GM18526 (cell line): Measurements from ENCODE around the gene SLCO3A1.

Experiments used
- POLR2A ChIP-seq: IDR thresholded peaks from 3 replicates; pipeline ENCODE4 v1.6.1; 2011; ENCODE audit not compliant: insufficient read length; ENCODE audit errors: extremely low read depth

The SLCO3A1 gene

DNA sequence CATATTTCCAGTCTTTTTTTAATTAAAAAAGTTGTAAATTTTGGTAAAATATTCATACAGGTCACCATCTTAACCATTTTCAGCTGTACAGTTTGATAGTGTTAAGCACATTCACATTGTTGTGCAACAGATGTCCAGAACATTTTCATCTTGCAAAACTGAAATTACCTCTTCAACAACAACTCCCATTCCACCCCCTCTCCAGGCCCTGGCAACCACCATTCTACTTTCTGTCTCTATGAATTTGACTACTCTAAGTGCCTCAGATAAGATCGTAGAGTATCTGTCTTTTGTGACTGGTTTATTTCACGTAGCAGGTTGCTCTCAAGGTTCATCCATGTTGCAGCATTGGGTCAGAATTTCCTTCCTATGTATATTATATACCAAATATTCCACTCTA is 76.0 kb downstream of the SLCO3A1 start:
- no peak for TF ChIP-seq POLR2A

DNA sequence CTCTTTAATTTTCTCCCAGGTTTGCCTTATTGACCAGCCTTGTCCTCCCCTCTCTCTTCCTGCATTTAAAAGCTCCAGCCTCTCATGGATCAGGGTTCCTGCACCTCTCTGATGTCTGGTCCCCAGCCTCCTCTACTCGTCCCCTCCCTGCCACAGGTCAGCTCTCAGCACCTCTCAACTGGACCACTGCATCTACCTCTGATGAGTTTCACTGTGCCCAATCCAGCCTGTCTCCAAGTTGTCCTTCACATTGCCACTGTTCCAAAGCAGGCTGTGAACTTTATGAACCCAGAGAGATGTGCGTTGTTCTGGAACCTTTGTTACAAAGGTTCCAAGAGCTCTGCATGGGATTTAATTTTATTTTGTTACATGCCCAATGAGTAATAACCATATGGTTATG is 76.6 kb downstream of the SLCO3A1 start:
- TF ChIP-seq POLR2A, result no peak

DNA sequence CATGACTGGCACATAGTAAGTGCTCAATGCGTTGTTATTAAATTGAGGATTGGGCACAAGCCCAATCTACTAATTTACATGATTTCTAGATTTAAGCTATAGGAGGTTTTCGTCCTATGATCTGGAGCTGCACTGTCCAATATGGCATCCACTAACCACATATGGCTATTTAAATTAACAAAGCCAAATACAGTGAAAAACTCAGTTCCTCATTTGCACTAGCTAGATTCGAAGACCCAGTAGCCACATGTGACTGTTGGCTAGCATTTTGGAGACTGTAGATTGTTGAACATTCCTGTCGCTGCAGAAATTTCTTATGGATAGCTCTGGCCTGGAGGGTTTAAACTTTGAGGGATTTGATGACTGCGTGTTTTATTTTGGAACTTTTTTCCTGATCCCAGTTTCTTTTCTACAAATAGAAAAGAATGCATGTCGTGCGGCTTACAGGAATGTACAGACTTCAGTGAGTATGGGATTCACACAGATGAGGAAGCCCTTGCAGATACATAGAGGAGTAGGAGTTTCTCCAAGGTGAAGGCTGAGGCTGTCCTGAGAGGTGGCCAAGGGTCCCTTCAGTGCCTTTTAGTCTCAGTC is 82.8 kb downstream of the SLCO3A1 start:
- no peak for TF ChIP-seq POLR2A

DNA sequence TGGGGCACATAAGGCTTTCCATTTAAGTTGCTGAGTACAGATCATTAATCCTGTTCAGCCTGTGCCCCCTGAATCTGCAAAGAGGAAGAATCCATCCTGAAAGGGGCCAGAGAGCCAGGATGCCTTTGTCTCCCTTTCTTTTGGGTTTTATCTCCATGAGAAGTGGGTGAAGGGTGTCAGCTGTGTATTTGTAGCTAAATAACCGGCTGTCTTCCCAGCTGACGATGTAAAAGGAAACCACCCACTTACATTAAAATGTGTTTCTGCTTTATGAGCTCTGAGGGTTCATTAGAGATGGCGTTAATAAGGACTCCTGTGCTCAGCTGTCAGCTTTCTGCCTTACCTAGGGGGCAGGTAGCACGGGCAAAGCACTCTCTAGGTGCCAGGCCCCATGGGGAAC is 83.4 kb downstream of the SLCO3A1 start:
- TF ChIP-seq POLR2A, result no peak

DNA sequence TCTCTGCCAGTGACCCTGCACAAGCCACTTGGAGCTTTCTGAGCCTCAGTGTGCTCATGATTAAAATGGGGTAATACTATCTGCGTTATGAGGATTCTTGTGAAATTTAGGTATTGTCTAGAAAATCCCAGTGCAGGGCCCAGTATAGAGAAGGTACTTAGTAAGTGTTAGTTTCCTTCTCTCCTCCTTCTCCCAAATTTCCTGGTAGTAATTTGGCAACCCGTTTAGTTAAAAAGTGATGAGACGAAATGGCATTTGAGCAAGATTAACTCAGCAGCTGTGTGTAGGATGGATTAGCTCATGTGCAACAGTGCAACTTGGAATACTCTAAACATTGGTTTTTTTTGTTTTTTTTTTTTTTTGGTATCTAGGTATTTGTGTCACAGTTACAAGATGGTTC is 84.6 kb downstream of the SLCO3A1 start:
- no peak for TF ChIP-seq POLR2A

DNA sequence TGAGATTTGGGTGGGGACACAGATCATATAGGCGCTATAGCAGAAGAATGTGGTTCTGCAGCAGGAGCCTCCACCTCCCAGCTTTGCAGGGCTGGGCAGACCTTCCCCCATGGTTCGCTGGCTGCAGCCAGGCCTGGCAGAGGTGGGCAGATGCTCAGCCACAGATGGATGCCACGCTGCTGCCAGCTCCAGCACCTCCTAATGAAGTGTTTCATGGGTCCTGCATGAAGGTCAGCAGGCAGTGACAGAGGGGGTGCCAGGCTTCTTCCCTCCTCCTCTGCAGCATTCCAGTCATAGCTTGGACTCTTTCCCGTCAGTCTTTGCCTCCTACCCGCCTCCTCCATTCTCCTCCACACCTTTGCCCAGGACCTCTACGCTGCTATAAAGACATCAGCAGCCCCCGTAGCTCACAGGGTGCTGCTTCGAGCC is 85.9 kb downstream of the SLCO3A1 start:
- TF ChIP-seq POLR2A, result no peak

DNA sequence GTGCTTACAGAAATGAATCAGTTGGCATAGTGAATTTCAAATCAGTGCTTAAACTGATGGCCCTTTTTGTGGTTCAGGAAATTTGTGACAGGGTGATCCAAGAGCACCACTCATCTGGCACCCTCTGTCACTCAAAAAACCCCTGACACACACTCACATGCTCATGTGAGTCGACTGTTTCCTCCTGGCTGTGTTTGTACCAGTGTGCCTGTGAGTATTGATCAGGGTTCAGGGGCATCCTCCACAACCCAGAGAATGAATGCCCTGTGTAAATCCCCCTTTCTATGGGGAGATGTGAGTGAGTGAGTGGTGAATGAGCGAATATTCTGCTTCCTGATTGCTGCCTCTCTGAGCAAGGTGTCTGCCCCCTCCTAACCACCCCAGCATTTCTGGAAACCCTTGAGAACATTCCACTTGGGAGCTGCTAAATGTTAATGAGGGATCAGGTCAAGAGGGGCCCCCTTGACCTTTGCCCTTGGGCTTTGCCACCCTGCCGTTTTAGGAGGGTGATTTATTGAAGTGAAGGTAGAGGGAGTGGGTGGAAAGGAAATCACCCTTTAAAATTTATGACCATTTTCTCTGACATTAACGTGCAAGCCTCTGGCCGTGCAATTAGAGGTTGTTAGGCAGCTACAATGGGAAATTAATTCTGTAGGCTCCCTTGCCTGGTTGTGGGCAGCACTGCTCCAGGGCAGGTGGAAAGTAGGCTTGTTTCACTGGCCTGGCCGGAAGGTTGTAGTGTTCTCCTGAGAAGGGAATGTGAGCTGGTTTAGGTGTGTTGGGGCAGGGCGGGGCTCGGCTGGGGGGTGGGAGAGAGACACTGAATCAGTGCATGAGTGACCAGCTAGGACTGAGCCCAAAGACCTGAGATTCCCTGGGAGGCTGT is 87.2 kb downstream of the SLCO3A1 start:
- TF ChIP-seq POLR2A, result no peak

DNA sequence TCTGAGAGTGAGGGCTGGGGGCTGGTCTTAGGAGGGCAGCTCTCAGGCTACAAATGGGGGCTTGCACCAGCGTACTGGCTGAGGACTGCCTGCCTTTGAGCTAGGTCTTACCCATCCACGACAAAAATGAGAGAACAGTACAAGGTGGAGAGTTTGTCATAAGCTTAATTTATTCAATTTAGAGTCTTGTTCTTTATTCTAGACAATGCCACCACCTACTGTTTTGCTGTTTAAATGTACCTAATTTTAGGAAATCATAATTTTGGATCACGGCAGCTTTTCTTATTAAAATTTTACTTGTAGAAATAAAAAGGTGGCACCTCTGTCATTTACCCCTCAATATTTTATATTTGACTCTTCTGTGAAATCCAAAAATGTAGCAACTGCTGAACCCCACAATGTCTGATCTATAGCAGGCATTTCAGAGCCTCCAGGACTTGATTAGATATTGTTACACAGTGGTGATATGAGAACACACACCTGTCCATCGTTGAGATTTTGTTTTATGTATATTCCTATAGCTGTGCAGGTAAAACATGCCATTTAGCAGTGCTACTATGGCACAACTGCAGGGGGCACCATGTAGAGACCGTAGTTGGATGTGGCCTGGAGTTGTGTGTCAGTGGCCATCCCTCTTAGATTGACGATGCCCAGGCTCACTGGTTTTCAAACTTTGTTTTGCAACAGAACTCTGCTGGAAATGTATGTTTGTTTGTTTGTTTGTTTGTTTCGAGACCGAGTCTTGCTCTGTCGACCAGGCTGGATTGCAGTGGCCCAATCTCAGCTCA is 88.6 kb downstream of the SLCO3A1 start:
- no peak for TF ChIP-seq POLR2A

DNA sequence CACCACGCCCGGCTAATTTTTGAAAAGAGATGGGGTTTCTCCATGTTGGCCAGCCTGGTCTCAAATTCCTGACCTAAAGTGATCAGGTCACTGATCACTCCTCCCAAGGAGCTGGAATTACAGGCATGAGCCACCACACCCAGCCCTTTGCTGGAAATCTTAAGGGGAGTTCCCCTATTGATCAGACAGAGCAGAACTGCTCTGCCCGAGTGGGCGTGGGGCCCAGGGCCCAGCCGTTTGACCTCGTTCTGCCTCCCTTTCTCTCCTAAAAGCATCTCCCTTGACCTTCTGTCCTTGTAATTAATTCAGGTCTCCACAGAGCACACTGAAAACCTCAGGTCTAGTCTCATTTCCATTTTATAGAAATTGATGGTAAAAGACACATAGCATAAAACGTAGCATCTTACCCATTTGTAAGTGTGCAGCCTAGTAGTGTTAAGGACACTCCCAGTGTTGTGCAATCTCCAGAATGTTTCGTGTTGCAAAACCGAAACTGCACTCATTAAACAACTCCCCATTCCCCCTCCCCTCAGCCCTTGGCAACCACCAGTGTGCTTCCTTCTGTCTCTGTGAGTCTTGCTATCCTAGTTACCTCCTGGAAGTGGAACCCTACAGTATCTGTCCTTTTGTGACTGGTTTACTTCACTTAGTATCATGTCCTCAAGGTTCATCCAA is 89.3 kb downstream of the SLCO3A1 start:
- TF ChIP-seq POLR2A, result no peak

DNA sequence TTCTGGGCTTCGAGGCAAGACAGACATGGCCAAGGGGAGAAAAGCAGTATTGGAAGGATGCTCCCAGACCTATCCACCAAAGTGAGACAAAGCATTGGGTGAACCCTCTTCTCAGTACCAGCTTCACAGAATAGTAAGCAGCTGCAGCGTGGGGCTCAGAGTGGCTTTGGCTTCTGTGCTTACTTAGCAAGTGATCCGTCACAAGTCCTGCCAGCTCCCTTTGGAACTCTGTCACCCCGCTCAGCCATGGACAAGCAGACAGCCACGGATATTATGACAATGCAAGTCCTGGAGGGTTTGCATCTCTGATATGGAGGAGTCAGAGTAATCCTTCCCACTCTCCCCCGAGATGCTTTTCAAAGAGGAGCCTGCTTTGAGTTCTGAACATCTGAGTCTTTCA is 90.8 kb downstream of the SLCO3A1 start:
- no peak for TF ChIP-seq POLR2A

DNA sequence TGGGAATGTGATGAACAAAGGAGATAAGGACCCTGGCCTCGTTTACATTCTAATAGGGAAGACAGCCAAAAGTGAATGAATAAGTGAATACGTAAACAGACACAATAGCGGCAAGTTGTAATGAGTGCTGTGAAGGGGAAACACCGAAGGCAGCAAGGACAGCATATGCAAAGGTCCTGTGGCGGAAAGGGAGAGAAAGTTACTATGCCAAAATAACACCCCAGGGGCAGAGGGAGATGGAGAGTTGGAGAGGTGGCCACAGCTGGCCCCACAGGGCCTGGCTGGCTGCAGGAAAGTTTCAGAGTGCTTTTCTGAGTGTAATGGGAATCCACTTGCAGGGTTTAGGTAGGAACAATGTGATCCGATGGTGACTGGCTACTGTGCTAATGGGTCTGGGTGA is 91.9 kb downstream of the SLCO3A1 start:
- TF ChIP-seq POLR2A, result no peak

DNA sequence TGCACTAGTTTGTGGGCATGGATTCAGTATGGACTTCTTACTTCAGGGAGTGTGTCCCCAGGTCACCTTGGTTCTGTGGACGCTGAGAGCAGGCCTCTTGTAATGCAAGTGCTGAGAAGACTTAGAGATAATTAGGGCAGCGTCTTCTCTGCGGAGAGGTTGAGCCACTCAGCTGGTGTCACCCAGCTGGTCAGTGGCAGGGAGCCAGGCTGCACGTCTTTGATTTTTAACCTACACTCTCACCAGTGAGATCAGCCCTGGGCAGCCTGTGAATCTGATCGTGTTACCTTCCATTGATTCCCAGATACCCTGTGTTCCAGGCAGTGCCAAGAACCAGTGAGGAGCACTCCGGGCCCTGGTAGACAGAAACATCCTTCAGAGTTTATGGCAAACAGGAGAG is 92.6 kb downstream of the SLCO3A1 start:
- no peak for TF ChIP-seq POLR2A

DNA sequence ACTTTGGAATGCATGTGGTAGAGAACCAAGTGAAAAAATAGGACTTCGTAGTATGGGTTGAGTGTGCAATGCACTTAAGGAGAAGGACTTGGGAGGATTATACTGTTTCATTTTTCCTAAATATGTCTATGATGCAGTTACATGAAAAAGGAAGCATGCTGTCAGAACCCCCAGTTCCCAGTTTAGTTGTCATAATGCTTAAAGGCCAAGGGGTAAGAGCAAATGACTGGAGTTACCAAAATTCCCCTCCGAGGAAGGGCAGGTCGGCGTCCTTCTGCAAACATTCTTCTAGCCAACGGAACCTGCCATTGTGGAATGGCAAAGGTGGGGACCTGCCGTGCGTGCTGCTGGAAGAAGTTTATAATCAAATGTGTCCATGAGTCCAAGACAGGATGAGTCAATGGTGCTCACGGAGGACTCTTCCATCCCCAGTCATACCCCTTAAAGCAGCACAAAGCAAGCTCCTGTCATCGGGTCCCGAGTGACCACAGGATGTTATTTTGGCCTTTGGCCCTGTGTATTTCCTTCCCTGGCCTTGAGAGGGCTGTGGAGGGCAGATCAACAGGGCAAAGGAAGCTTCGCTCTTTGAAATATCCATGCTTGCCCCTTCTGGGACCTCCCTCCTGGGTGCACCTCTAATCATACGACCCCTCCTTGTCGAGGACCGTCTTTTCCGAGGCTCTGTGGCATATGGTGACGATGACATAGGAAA is 93.2 kb downstream of the SLCO3A1 start:
- TF ChIP-seq POLR2A, result no peak

DNA sequence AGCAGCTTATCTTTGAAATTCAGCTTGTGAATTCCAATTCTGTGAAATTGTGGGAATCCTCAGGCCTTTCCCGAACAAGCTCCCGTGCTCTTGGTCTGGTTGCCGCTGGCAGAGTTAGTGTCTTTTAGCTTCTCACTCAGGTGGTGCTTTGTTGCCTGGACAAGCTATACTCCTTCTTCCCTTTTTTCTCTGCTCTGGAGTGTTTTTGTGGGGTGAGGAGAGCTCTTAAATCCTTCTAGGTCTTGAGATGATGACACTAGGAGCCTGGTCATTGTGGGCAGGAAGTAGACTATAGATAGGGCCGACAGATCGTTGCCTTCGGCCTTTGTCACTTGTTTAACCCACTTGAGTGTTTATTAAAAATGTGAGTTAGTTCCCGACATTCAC is 93.8 kb downstream of the SLCO3A1 start:
- no peak for TF ChIP-seq POLR2A
